Measurements from ENCODE around the gene INF2.
"Not testable (repeated sequence)": the region's sequence is repeated elsewhere in the genome, so short reads cannot be mapped to it uniquely, and the experiment has no call there.

DNA sequence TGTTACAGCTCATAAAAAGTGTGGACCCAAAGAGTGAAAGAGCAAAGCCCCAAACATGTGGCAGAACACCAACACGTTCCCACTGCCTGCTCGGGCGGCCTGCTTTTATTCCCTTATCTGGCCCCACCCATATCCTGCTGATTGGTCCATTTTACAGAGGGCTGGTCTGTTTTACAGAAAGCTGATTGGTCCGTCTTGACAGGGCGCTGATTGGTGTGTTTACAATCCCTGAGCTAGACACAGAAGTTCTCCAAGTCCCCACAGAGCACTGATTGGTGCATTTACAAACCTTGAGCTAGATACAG is 61.3 kb downstream of the INF2 start:
- TF ChIP-seq POLR2A, POLR2AphosphoS5, TAF1, SPI1 (IDR thresholded peaks at IDR 0.05; ENCODE audit: low read depth, low read length): not testable (repeated sequence)
